SIG-M5 treated with dmso at 0.1 percent for 504 hours (cell line): ENCODE measurements around the gene ANKRD18A.
"Not testable (repeated sequence)": the region's sequence is repeated elsewhere in the genome, so short reads cannot be mapped to it uniquely, and the experiment has no call there.

ENCODE experiments used
- DNase-seq: peaks from one replicate; lab custom pipeline; 2025; ENCODE audit not compliant: unreplicated experiment; lab: John Stamatoyannopoulos, UW

ANKRD18A gene

DNA sequence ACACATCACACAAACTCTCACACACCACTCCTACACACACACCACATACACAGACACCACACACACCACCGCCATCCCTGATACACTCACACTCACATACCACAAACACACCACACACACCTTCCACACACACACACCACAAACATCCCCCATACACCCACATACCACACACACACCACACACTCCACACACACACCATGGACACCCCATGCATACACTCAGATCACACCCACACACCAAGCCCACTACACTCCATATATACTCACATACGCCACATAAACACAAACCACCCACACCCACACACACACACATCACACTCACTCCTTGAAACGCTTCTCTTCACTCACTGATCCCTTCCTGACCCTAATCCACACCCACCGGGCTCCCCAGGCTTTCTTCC is 9.1 kb upstream of the ANKRD18A start:
- no peak for DNase-seq

DNA sequence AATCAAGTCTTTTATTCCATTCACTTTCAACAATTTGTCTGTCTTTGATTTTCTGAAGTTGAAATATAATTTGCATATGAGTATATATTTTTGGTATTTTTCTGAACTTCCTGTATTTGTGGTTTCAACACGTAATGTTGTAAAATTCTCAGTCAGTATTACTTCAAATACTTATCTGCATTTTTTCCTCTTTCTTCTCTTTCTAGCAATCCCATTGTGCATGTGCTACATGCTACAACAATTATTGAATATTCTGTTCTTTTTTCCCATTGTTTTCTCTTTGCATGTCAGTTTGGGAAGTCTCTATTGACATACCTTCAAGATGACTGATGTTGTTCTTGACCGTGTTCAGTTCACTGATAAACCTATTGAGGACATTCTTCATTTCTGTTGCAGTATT is 5.6 kb upstream of the ANKRD18A start:
- peak; percentile 31 for DNase-seq

DNA sequence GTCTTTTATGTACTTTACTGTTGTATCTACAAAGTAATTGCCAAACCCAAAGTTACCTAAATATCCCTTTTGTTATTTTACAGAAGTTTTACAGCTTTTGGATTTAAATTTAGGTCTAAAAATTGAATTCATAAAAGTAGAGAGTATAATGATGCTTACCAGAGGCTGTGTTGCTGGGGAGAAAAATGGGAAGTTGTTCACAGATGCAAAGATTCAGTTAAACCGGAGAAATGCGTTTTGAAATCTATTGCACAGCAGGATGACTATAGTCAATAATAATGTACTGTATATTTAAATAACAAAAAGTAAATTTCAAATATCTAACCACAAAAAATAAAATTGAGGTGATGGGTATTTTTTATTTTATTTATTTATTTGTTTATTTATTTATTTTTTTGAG is 2.6 kb upstream of the ANKRD18A start:
- peak; percentile 72 for DNase-seq

DNA sequence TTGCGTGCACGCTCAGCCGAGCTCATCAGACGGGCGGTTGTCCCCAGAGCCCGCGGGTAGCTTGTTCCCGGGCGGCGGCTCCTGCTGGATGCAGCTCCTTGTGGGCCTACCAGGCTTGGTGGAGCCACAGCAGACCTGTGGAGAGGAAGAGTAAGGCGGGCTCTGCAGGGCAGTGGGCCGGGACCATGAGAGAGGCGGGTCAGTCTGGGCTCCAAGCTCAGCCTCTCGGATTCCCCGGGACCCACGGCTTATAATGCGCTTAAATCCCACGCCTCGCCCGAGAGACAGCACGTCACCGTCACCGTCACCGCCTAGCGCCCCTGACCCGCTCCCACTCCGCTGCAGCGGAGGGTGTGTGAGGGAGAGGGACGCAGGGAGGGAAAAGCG is 1.9 kb upstream of the ANKRD18A start:
- peak; percentile 48 for DNase-seq

DNA sequence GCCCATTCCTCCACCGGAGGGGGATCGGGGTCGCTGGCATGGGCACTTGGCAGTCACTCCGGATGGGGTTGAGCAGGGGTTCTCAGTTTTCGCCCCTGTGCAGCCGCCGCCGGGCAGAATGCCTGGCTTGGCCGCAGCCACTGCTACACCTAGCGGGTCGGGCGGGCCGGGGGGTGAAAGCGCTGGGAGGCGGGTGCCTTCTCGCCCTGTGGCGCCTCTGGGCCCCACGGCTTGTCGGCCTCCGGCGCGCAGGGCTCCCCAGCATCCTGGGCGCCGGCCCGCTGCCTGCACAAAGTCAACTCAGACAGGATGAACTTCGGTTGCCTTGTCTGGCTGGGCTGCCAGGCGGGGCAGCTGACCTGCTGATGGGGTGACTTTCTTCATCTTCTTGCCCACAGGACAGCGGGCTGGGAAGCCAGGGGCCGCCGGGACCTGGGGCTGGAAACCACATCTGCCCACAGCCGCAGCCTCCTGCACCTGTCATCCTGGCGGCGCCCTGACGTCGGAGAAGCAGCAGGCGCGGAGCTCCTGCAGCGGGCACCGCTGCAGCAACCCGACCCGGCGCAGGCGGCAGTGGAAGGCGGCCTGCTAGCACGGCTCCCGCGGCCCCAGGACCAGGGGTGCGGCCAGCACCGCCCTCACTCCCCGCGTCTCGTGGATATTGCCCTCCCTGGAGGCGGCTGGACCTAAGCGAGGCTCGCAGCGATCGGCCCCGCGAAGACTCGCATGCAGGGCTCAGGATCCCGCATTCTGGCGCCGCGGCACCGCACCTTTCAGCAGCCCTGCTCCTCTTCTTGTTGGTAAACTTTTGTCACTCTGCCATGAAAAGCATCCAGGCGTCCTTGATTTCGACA is 1.3 kb upstream of the ANKRD18A start:
- DNase-seq: no peak

DNA sequence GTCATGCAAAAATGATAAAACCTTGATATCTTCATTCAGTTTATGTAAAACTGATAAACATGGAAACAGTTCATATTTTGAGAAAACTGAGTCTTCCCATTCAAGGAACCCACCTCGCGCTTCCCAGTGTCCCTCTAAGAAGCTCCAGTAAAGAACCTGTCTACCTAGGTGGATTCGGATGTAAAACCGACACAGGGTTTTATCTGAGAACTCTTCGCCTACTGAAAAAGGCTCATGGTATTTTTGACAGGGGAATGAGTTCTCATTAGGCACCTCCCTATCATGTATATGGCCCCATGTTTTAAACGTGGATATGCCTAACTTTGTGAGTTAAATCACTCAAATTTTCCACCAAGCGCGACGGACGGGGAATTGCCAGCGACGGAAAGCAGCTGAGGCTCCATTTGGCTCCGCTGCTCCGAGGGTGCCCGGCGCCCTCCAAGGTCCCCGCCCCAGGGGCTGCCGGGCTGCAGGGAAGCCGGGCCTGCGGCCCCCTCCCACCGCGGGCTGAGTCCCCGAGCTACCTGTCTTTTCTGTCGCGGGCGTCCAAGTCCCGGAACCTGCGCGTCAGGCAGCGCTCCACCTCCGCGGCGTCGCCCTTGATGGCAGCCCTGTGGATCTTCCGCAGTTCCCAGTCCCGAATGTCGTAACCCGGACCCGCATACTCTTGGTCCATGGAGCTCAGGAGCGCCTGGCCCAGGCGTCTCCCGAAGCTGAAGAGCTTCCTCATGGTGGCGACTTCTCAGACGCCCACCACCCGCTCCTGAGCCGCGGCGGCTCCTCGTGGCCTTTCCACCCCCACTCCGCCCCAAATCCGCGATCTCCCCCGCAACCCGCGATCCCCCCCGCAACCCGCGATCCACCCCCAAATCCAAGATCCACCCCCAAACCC is 594 bp downstream of the ANKRD18A start:
- no peak for DNase-seq

DNA sequence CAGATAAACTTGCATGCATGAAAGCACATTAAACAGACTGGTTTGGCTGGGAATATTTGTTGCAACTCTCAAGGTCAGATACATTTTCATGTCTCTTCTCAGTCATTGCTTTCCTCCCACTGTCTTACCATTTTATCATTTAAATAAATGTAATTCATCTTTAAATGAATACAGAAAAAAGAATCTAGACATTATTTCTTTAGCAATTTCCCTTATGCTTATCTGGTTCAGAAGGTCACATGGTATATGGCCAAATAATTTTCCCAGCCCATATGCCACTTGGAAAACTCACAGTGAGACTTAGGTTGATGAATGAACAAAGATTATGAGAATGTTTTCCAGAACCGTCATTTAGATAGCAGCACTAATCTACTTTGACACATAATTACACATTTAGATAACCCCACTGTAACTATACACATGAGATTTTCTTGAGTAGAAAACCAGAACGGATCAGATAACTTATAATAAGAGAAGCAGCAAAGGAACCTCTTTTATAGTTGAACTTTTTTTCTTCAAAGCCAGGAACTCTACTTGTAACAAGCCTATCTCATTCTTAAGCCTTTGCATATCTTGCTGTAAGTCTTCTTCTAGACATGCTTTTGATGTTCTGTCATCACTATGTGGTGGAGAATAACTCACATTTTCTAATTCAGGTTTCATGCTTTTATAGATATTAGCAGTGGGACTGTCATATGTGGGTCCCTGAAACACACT is 22.2 kb downstream of the ANKRD18A start:
- DNase-seq: not testable (repeated sequence)

DNA sequence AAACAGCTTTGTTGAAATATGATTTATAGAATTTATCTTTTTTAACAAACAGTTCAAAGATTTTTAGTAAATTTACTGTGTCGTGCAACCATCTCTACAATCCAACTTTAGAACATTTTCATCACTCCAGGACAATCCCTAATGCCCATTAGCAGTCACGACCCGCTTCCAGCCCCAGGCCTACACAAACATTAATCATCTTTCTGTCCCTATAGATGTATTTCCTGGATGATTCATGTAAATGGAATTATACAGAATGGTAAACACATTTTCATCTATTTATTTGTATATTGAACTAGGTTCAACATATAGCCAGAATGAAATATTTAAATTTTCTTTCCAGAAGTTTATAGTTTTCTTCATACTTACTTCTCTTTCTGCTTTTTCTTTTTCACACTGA is 25.3 kb downstream of the ANKRD18A start:
- DNase-seq: not testable (repeated sequence)

DNA sequence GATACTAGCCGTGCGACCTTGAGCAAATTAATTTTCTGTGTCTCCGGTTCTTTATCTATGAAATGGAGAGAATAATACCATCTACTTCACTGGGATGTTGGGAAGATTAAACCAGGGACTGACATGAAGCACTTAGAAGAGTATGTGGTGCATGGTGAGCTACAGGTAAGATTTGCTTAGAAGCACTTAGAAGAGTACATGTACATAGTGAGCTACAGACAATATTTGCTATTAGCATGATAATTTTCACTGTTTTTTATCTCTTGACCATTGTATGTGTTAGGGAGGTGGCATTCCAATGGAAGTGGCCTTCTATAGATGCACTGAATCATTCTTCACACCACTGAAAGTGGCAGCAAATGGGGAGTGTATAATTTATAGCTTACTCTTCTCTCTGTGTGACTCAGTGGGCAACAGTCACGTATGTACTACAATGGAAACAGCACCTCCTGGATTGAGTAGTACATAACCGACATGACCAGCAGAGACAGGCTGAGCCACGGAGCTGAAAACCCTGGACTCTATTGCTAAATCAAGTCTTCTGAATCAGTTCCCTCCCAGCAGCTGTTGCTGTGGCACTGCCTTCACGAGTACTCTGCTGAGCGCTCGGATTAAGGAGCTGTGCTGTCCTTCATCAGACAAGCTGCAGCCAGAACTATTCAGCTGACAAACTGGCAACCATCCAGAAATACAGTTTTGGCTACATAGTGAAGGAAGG is 28.9 kb downstream of the ANKRD18A start:
- not testable (repeated sequence) for DNase-seq

DNA sequence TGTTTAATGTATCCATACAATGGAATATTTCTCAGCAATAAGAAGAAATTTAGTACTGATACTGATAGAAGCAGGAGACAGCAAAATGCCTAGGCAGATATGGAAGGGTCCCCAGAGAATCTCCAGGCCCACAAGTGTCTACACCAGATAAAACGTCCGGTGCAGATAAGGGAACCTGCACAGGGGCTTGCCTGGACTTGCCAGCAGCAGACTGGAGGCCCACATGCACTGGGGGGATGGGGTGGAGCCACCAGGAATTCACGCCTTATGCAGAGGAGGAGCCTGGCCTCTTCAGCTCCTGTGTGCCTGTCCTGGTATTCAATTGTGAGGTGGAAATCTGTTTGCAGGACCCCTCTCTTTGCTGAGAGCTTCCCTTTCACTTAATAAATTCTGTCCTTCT is 36.6 kb downstream of the ANKRD18A start:
- not testable (repeated sequence) for DNase-seq

DNA sequence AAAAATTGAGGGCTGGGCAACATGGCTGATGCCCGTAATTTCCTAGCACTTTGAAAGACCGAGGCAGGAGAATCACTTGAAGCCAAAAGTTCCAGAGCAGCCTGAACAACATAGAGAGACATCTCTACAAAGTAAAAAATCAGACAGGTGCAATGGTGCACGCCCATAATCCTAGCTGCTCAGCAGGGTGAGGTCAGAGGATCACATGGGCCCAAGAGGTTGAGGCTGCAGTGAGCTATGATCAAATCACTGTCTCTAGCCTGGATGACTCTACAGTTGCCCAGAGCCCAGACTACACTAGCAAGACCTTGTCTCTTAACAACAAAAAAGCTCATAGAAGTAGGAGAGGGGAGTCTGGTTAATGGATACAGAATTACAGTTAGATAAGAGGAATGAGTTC is 40.3 kb downstream of the ANKRD18A start:
- DNase-seq: not testable (repeated sequence)

DNA sequence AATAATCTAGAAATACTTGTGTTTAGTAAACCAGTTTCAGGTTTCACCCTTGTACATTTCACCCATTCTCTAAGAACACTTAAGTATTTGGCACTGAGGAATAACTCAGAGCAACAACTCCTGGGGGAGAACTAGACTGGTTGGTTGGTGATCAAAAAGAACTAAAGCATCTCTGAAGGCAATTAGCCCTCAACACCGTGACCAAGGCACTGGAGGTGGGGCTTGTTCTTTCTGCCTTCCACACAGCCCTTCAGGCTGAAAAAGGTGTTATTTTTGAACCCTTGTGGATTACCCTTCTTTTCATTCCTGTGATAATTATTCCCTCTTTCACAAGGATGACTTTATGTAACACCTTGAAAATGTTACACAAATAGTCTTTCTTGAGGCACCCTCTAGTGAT is 44.2 kb downstream of the ANKRD18A start:
- DNase-seq: not testable (repeated sequence)

DNA sequence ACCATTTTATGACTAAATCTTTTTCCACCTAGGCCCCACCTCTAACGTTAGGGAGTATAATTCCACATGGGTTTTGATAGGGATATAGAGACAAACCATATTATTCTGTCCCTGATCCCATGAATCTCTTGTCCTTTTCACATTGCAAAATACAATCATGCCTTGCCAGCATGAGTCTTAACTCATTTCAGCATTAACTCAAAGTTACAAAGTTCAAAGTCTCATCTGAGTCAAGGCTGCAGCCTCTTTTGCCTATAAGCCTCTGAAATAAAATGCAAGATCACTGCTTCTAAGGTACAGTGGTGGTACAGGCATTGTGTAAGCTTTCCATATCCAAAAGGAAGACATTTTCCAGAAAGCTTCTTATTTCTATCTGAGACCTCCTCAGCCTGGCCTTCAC is 54.3 kb downstream of the ANKRD18A start:
- DNase-seq: not testable (repeated sequence)

DNA sequence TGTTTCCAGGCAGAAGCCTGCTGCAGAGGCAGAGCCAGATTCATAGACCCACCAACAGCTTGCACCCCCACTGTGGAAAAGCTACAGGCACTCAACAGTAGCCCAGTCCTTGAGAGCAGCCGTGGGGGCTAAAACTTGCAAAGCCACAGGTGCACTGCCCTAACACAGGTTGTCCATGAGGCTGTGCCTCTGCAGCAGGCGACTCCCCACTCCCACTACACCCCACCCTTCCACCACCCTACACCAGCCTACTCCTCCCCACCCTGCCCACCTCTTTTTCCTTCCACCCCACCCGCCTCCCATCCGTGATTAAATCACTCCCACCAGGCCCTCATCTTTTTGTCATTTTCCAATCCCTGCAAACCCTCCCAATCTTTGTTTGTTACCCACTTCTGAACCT is 55.2 kb downstream of the ANKRD18A start:
- not testable (repeated sequence) for DNase-seq

DNA sequence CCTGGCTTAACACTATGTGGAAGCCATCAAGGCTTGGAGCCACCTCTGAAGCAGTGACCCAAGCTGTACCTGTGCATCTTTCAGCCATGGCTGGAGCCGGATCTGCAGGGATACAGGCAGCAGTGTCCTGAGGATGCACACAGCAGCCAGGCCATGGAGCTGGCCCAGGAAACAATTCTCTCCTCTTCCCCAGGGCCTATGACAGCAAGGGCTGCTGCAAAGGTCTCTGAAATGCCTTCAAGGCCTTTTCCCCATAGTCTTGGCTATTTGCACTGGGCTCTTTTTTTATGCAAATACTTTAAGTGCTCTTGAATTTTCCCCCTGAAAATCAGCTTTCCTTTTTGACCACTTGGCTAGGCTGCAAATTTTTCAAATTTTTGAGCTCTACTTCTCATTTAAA is 56.5 kb downstream of the ANKRD18A start:
- DNase-seq: not testable (repeated sequence)

DNA sequence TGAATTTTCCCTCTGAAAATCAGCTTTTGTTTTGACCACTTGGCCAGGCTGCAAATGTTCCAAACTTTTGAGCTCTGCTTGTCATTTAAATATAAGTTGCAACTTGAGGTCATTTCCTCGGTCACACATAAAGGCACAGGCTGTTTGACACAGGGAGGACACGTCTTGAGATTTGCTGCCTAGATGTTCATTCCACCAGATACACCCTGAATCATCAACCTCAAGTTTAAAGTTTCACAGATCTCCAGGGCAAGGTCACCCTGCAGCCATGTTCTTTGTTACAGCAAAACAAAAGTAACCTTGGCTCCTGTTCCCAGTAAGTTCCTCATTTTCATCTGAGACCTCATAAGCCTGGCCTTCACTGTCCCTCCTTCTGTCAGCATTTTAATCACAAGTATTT is 59.3 kb downstream of the ANKRD18A start:
- not testable (repeated sequence) for DNase-seq

DNA sequence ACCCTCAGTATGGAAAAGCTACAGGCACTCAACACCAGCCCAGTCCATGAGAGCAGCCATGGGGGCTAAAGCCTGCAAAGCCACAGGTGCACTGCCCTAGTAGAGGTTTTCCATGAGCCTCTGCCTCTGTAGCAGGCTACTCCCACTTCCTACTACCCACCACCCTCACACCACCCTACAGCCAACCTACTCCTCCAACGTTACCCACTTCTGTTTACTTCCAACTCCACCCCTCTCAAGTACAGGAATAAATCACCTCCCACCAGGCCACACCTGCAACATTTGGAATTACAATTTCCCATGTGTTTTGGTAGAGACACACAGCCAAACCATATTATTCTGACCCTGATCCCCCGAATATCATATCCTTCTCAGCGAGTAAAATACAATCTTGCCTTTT is 61.2 kb downstream of the ANKRD18A start:
- DNase-seq: not testable (repeated sequence)

DNA sequence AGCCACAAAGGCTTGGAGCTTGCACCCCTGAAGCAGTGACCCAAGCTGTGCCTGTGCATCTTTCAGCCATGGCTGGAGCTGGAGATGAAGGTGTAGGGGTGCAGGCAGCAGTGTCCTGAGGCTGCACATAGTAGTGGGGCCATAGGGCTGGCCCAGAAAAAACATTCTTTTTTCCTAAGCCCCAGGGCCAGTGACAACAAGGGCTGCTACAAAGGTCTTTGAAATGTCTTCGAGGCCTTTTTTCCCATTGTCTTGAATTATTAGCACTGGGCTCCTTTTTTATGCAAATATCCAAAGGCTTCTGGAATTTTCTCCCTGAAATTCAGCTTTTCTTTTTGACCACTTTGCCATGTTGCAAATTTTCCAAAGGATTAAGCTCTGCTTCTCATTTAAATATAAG is 62.6 kb downstream of the ANKRD18A start:
- not testable (repeated sequence) for DNase-seq

DNA sequence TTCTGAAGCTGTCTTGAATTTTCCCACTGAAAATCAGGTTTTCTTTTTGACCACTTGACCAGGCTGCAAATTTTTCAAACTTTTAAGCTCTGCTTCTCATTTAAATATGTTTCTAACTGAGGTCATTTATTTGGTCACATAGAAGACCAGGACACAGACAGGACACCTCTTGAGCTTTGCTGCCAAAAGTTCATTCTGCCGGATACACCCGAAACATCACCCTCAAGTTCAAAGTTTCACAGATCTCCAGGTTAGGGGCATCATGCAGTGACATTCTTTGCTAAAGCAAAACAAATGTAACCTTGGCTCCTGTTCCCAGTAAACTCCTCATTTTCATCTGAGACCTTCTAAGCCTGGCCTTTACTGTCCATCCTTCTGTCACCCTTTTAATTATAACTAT is 65.4 kb downstream of the ANKRD18A start:
- DNase-seq: not testable (repeated sequence)

DNA sequence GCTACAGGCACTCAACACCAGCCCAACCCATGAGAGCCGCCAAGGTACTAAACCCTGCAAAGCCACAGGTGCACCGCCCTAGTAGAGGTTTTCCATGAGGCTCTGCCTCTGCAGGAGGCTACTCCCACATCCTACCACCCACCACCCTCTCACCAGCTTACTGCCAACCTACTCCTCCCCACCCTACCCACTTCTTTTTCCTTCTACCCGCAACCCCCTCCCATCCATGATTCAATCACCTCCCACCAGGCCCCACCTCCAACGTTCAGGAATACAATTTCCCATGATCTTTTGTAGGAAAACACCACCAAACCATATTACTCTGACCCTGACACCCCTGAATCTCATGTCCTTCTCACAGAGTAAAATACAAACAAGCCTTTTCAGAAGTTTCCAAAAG is 67.4 kb downstream of the ANKRD18A start:
- DNase-seq: not testable (repeated sequence)
